ENCODE results near the gene SORCS2.

- TF ChIP-seq CTCF (IDR thresholded peaks at IDR 0.05), result no peak
- TF ChIP-seq EZH2phosphoT487 (IDR thresholded peaks at IDR 0.05), result no peak
- no peak for TF ChIP-seq EZH2 (IDR thresholded peaks at IDR 0.05)
Measured at GRCh38 chr4:7501314-7501713, 309.0 kb downstream of the SORCS2 start.

All from neural progenitor cell (in vitro differentiated cells).